ENCODE results near the gene AKAP5. TPM values are rescaled to one million over a fixed set of nuclear protein-coding genes. Genes with fewer than 3 reads are reported as not detected.

Gene AKAP5
- total RNA-seq, 2 donors from 2014 or later, result 0.51 to 0.82 TPM

DNA sequence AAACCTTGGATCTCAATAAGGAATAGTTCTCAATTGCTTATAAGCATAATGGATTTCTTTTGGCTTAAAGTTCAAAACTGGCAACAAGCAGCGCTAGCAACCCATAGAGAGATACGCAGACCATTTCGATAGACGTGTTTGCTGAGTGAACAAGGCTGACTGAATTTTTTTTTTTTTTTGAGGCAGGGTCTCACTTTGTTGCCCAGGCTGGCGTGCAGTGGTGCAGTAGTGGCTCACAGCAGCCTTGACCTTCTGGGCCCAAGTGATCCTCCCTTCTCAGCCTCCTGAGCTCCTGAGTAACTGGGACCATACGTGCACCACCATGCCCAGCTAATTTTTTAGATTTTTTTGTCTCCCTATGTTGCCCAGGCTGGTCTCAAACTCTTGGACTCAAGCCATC lies 1.4 kb upstream of the AKAP5 start:
- Histone ChIP-seq H3K9me3 (no peaks in the 10 kb centered on the region), H3K27me3 (replicated peaks; ENCODE audit: insufficient read depth) (no peaks in the 10 kb centered on the region), H3K27ac (no peak overlapping the region), H3K4me3 (no peak overlapping the region), H3K4me1 (replicated peaks) (peaks cover 4% of the 10 kb centered on the region), H3K36me3 (no peaks in the 10 kb centered on the region)
- intact Hi-C loops (cut with DNase I), result no loop called here
- no peak for TF ChIP-seq POLR2A (IDR thresholded peaks at IDR 0.05)
- TF ChIP-seq, protein P1, sequence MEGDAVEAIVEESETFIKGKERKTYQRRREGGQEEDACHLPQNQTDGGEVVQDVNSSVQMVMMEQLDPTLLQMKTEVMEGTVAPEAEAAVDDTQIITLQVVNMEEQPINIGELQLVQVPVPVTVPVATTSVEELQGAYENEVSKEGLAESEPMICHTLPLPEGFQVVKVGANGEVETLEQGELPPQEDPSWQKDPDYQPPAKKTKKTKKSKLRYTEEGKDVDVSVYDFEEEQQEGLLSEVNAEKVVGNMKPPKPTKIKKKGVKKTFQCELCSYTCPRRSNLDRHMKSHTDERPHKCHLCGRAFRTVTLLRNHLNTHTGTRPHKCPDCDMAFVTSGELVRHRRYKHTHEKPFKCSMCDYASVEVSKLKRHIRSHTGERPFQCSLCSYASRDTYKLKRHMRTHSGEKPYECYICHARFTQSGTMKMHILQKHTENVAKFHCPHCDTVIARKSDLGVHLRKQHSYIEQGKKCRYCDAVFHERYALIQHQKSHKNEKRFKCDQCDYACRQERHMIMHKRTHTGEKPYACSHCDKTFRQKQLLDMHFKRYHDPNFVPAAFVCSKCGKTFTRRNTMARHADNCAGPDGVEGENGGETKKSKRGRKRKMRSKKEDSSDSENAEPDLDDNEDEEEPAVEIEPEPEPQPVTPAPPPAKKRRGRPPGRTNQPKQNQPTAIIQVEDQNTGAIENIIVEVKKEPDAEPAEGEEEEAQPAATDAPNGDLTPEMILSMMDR (IDR thresholded peaks at IDR 0.05), result no peak
- TF ChIP-seq POLR2AphosphoS5 (IDR thresholded peaks at IDR 0.05), result no peak
- no peak for DNase-seq (ENCODE audit: low spot score)
- 96% methylated on average over 6 of the region's 6 CpGs for WGBS

DNA sequence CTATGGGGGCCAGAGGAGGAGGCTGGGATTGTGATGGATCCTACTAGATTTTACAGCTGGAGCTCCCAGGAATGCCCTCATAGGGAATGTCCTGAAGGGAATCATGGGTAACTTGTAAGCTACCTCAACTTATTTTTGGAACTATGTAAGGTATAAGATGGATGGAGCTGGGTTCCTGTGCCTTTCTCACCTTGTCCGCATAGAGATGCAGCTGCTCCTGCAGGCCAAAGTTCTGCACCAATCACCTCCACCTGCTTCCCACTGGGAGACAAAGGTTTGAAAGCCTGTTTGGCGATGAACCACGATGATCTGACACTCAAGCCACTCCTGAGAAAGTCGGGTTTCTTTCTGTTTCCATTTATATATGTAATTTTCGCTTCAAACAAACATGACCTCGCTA lies 648 bp upstream of the AKAP5 start:
- H3K4me1 ChIP-seq (replicated peaks), result peaks cover 4% of the 10 kb centered on the region
- peak overlapping the region in 1 of 2 donors; percentile 44 for H3K27ac ChIP-seq
- intact Hi-C loops (cut with DNase I), result no loop called here
- H3K9me3 ChIP-seq, result no peaks in the 10 kb centered on the region
- DNase-seq (ENCODE audit: low spot score), result no peak
- no peaks in the 10 kb centered on the region for H3K36me3 ChIP-seq
- TF ChIP-seq, protein P1 (IDR thresholded peaks at IDR 0.05), result no peak
- no peak for TF ChIP-seq POLR2A (IDR thresholded peaks at IDR 0.05)
- TF ChIP-seq POLR2AphosphoS5 (IDR thresholded peaks at IDR 0.05), result no peak
- no peaks in the 10 kb centered on the region for H3K27me3 ChIP-seq (replicated peaks; ENCODE audit: insufficient read depth)
- WGBS, result 11% methylated on average over 6 of the region's 6 CpGs
- peak overlapping the region; percentile 63 to 67 for H3K4me3 ChIP-seq

DNA sequence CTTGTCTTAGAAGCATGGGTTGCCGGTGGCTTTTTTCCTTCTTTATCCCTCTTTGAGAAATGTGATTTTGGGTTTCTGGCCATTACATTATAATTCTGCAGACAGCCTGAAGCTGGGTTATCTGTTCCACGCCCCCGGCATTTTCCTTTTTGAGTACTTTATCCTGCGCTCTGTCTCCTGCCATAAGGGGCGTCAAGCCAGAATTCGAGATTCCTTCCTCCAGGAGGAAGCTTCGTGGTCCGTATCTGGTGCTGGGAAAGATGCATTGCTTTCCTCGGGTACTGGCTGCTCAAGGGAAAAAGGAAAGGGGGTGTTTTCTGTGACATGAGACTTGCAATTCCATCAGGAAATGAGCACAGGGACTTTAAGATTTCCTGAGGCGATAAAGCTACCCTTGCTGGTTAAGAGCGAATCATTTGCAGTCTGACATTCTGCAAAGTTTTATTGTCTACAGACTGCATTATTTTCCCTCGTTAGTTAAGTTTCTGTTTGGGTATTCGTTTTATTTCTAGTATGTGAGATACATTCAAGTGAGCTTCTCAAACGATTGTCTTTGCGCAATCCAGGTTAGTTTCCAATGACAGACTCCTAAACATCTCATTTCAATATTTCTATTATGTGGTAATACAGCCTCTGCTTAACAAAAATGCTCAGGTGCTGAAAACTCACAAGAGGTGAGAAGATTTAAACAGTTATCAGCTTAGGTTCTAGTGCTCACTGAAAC lies 694 bp downstream of the AKAP5 start:
- no peak for TF ChIP-seq POLR2AphosphoS5 (IDR thresholded peaks at IDR 0.05)
- TF ChIP-seq, protein P1 (IDR thresholded peaks at IDR 0.05), result no peak
- TF ChIP-seq POLR2A (IDR thresholded peaks at IDR 0.05), result no peak
- no peak for DNase-seq (ENCODE audit: low spot score)
- no peaks in the 10 kb centered on the region for H3K9me3 ChIP-seq
- no peaks in the 10 kb centered on the region for H3K36me3 ChIP-seq
- WGBS, result 7% methylated on average over 15 of the region's 15 CpGs
- peak overlapping the region; percentile 44 to 59 for H3K27ac ChIP-seq
- intact Hi-C loops (cut with DNase I), result no loop called here
- peaks cover 4% of the 10 kb centered on the region for H3K4me1 ChIP-seq (replicated peaks)
- H3K27me3 ChIP-seq (replicated peaks; ENCODE audit: insufficient read depth), result no peaks in the 10 kb centered on the region
- peak overlapping the region; percentile 63 to 67 for H3K4me3 ChIP-seq

DNA sequence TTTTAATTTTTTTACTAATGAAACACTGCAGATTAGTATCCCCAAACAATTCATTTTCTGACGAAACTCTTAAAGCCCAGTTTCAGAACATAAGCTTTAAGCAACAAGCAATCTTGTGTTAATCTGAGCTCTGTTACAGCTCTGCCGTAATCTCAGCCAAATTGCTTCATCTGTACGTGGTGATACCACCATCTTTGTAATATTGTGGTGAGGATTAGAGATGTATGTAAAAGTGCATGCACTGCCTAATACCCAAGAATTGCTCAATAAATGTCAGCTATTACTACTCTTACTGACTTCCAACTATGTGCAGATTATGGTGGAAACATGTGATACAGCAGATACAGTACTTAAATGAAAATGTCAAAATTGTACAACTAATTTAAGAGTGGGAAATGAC lies 1.8 kb downstream of the AKAP5 start:
- WGBS, result 80% methylated on average over 3 of the region's 3 CpGs
- no peaks in the 10 kb centered on the region for H3K27me3 ChIP-seq (replicated peaks; ENCODE audit: insufficient read depth)
- no peak overlapping the region for H3K27ac ChIP-seq

More for the DNA sequence above, 1.8 kb downstream of the AKAP5 start:
- Histone ChIP-seq H3K4me3 (no peak overlapping the region), H3K9me3 (no peaks in the 10 kb centered on the region), H3K36me3 (no peaks in the 10 kb centered on the region), H3K4me1 (replicated peaks) (peaks cover 4% of the 10 kb centered on the region)
- DNase-seq (ENCODE audit: low spot score), result no peak
- no peak for TF ChIP-seq POLR2A (IDR thresholded peaks at IDR 0.05)
- TF ChIP-seq, protein P1 (IDR thresholded peaks at IDR 0.05), result no peak
- no peak for TF ChIP-seq POLR2AphosphoS5 (IDR thresholded peaks at IDR 0.05)
- intact Hi-C loops (cut with DNase I), result no loop called here
